Measurements from ENCODE around the gene PTPRH. TPM values are rescaled to one million over a fixed set of nuclear protein-coding genes. Genes with fewer than 3 reads are reported as not detected.
A peak's percentile ranks its signal among the peaks of the same experiment; 100 is the strongest.

The PTPRH gene
- not detected for total RNA-seq

- DNase-seq = no peak
- Mint-ChIP-seq H3K27me3 (peaks cover 33% of the 10 kb centered on the region), H3K4me1 (ENCODE audit: low read depth) (peaks cover 2% of the 10 kb centered on the region), H3K4me3 (no peak within 1 kb of the TSS), H3K27ac (no peak within 1 kb of the TSS), H3K9me3 (peaks cover 6% of the 10 kb centered on the region), H3K36me3 (peaks cover 3% of the 10 kb centered on the region)
- intact Hi-C loops (cut with micrococcal nuclease) = no loop called here
- ChIA-PET POLR2A (interaction anchor here (0.6 kb wide), 1 partner anchor 24 kb away, joined by 3 read pairs; no protein-coding TSS in a partner anchor), CTCF (interaction anchor here (0.6 kb wide), 1 partner anchor 76 kb away, joined by 3 read pairs; no protein-coding TSS in a partner anchor)
These were observed at the start of gene PTPRH for GRCh38 chr19:55208880-55209692. TSS of gene PTPRH (minus strand) at chr19:55209501. CDS start at chr19:55209433, 68 bp downstream.

DNA sequence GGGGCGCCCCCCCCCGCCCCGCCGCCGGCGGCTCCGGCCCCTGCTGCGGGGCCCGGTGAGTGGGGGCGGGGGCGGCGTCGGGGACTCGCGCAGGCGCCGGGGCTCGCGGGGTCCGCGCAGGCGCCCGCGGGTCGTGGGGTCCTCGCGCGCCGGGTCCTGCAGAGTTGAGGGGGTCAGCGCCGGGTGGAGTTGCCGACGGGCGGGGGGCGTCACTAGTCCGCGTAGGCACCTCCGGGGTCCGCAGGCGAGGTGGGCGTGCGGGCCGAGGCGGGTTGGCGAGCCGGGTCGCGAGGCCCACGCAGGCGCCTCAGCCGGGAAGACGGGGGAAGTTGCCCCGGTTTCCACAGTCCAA is 49.2 kb upstream of the PTPRH start:
- intact Hi-C loops (cut with micrococcal nuclease) = loop anchor here (2.0 to 10.0 kb wide), 6 partner anchors 34 to 384 kb away; partner anchors contain the start of genes PPP1R12C, ZNF580, ZNF581 and ZNF628
- peak; percentile 49 for DNase-seq
- Mint-ChIP-seq H3K27me3 (no peaks in the 10 kb centered on the region), H3K4me1 (ENCODE audit: low read depth) (peaks cover 36% of the 10 kb centered on the region), H3K36me3 (peaks cover 36% of the 10 kb centered on the region), H3K9me3 (no peaks in the 10 kb centered on the region), H3K27ac (peak overlapping the region; percentile 98), H3K4me3 (peak overlapping the region; percentile 83)
- POLR2A ChIA-PET = interaction anchor here (1.0 to 3.4 kb wide), 6 partner anchors 7 to 374 kb away, joined by 4 to 20 read pairs (median 10); partner anchors contain the start of genes HSPBP1, KMT5C, TMEM238 and UBE2S
- CTCF ChIA-PET = interaction anchor here (1.1 to 1.8 kb wide), 3 partner anchors 43 to 366 kb away, joined by 3 to 14 read pairs (median 3); partner anchors contain the start of gene ZNF784

DNA sequence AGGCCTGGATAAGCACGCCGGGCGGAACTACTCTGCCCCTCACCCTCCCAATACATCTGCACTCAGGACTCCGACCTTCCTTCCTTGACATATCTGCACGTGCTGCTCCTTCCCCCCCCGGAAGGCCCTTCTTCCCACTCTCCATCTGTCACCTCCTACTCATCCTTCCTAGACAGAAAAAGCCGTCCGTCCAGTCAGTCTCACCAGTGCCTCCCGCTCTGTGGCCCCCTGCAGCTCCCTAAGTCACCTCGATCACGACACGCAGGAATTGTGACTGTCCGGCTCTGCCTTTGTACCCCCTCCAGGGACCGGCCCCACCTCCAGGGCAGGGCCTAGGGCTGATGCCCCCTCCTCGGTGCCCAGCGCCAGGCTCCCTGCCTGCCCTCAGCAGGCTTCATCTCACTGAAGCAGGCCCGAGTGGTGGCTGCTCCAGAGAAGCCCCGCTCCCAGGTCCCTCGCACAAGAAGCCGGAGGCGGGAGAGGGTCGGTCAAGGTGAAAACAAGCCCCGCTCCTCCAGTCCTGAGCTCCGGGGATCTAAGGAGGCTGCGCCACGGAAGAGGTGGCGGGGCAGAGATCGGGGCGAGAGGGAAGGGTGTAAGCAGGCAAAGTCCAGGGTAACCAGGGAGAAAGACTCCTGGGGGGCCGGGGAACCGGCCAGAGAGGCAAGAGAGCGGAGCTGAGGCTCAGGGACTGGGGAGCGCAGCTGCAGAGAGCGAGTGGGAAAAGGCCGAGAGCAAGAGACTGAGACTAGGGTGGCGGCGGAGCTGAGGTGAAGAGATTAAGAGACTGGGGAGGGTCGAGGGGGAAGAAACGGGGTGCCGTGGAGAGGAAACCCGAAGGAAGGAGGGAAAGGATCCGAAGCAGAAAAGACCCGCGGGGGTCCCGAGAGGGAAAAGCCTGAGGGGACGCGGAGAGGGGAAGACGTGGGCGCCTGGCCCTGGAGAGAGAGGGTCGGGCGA is 48.4 kb upstream of the PTPRH start:
- peak; percentile 53 for DNase-seq
- H3K4me3 Mint-ChIP-seq = peak overlapping the region; percentile 93
- H3K9me3 Mint-ChIP-seq = no peaks in the 10 kb centered on the region
- peaks cover 43% of the 10 kb centered on the region for H3K4me1 Mint-ChIP-seq (ENCODE audit: low read depth)
- no peaks in the 10 kb centered on the region for H3K27me3 Mint-ChIP-seq
- H3K27ac Mint-ChIP-seq = peak overlapping the region; percentile 98
- H3K36me3 Mint-ChIP-seq = peaks cover 37% of the 10 kb centered on the region
- POLR2A ChIA-PET = interaction anchor here (0.7 to 3.4 kb wide), 3 partner anchors 81 to 168 kb away, joined by 3 to 20 read pairs (median 12); partner anchors contain the start of genes KMT5C and TMEM238
- intact Hi-C loops (cut with micrococcal nuclease) = loop anchor here (2.0 to 10.0 kb wide), 6 partner anchors 35 to 385 kb away; partner anchors contain the start of genes PPP1R12C, ZNF580, ZNF581 and ZNF628
- CTCF ChIA-PET = interaction anchor here (1.0 kb wide), 1 partner anchor 126 kb away, joined by 3 read pairs; the partner anchor contains the start of gene TMEM238

DNA sequence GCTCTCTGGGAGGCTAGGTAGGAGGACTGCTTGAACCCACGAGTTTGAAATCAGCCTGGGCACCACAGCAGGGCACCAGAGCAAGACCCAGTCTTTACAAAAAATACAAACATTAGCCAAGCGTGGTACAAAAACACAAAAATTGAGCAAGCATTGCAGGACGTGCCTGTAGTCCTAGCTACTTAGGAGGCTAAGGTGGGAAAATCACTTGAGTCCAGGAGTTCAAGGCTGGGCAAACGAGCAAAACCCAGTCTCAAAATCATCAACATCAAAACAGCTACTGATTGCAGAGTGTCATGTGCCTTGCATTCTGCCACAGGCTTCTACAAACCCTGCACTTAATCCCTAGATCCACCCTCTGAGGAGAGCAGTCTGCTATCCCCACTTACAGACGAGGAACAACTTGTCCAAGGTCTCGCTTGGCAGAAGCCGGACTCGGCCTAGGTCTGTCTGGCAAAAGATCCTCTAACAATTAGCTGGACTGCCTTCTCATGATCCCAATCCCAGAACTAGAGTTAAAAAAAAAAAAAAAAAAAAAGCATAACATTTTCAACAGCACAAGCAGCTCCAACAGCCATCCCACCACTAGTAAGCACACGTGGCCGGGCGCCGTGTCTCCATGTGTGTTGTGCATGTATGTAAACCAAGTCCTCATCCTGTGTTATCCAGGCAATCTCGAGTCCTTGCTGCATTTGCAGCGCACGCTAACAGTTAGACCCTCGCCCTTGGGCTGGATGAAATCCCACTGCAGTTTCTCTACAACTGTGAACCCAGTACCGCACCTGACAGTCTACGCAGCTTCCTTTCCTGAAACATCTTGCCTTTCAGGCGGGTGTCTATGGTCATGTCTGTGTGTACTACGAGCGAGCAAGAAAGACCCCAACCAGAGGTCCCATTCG is 47.5 kb upstream of the PTPRH start:
- peak; percentile 32 for DNase-seq
- no peaks in the 10 kb centered on the region for H3K9me3 Mint-ChIP-seq
- ChIA-PET CTCF (interaction anchor here (0.8 to 2.6 kb wide), 5 partner anchors 44 to 376 kb away, joined by 3 to 9 read pairs (median 4); partner anchors contain the start of genes KMT5C and TMEM238), POLR2A (interaction anchor here (0.6 to 3.9 kb wide), 5 partner anchors 9 to 127 kb away, joined by 3 to 20 read pairs (median 12); partner anchors contain the start of genes HSPBP1, KMT5C and TMEM238)
- no peaks in the 10 kb centered on the region for H3K27me3 Mint-ChIP-seq
- peak overlapping the region; percentile 98 for H3K27ac Mint-ChIP-seq
- peaks cover 50% of the 10 kb centered on the region for H3K4me1 Mint-ChIP-seq (ENCODE audit: low read depth)
- intact Hi-C loops (cut with micrococcal nuclease) = loop anchor here (5.0 to 10.0 kb wide), 3 partner anchors 35 to 385 kb away; partner anchors contain the start of genes ZNF580 and ZNF581
- H3K4me3 Mint-ChIP-seq = peak overlapping the region; percentile 93
- peaks cover 33% of the 10 kb centered on the region for H3K36me3 Mint-ChIP-seq

DNA sequence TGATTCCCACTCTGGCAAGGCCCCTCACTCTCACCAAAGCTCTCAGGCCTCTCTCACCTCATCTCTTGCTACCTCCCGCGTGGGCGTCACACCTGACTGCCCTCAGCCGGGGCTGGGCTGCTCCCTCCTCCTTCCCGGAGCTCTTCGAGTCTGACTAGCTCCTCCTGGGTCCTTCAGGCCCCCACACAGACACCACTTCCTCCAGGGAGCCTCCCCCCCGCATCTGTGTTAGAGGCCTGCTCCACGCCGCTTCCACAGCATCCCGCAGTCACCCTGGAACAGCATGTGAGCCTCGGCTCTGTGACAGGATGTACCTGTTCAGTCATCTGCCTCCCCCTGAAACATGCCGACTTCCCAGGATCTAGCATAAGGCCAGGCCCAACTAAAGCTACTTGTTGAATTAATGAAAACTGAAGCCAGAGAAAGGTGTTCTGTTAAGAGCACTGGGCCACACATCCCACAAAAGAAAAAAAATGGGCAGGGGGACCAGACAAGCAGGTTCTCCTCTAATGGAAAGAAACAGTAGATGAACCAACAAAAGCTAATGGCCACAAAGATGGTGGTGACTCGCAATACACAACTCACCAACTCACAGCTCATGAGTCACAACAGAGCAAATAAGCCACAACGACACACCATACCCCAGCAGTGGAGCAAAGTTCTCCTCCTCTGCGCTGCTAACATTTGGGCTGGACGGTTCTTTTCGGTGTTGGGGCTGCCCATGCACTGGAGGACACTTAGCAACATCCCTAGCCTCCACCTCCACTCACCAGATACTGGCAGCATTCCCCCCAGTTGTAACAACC is 46.5 kb upstream of the PTPRH start:
- CTCF ChIA-PET = interaction anchor here (0.8 to 2.6 kb wide), 8 partner anchors 44 to 397 kb away, joined by 3 to 9 read pairs (median 4); partner anchors contain the start of genes KMT5C and ZNF628
- peaks cover 41% of the 10 kb centered on the region for H3K36me3 Mint-ChIP-seq
- no peaks in the 10 kb centered on the region for H3K9me3 Mint-ChIP-seq
- no peaks in the 10 kb centered on the region for H3K27me3 Mint-ChIP-seq
- POLR2A ChIA-PET = interaction anchor here (0.6 to 3.9 kb wide), 9 partner anchors 24 to 886 kb away, joined by 3 to 20 read pairs (median 5); partner anchors contain the start of genes HSPBP1, KMT5C, RPL28 and TMEM238
- DNase-seq = peak; percentile 80
- peak overlapping the region; percentile 98 for H3K27ac Mint-ChIP-seq
- intact Hi-C loops (cut with micrococcal nuclease) = loop anchor here (5.0 to 10.0 kb wide), 3 partner anchors 36 to 386 kb away; partner anchors contain the start of genes ZNF580 and ZNF581
- peaks cover 60% of the 10 kb centered on the region for H3K4me1 Mint-ChIP-seq (ENCODE audit: low read depth)
- peak overlapping the region; percentile 93 for H3K4me3 Mint-ChIP-seq

- CTCF ChIA-PET = interaction anchor here (0.9 to 2.6 kb wide), 6 partner anchors 47 to 399 kb away, joined by 3 to 9 read pairs (median 3); partner anchors contain the start of gene KMT5C
- H3K27ac Mint-ChIP-seq = peak overlapping the region; percentile 98
- no peak for DNase-seq
- POLR2A ChIA-PET = interaction anchor here (1.1 to 3.9 kb wide), 4 partner anchors 25 to 153 kb away, joined by 3 to 18 read pairs (median 10); partner anchors contain the start of genes HSPBP1, RPL28 and UBE2S
- H3K4me1 Mint-ChIP-seq (ENCODE audit: low read depth) = peaks cover 57% of the 10 kb centered on the region
- peaks cover 44% of the 10 kb centered on the region for H3K36me3 Mint-ChIP-seq
- no peaks in the 10 kb centered on the region for H3K9me3 Mint-ChIP-seq
- peak overlapping the region; percentile 93 for H3K4me3 Mint-ChIP-seq
- no peaks in the 10 kb centered on the region for H3K27me3 Mint-ChIP-seq
- intact Hi-C loops (cut with micrococcal nuclease) = loop anchor here (10.0 kb wide), 1 partner anchor 80 kb away; no protein-coding TSS in a partner anchor
These were observed 45.3 kb upstream of the PTPRH start for GRCh38 chr19:55254625-55254977.

DNA sequence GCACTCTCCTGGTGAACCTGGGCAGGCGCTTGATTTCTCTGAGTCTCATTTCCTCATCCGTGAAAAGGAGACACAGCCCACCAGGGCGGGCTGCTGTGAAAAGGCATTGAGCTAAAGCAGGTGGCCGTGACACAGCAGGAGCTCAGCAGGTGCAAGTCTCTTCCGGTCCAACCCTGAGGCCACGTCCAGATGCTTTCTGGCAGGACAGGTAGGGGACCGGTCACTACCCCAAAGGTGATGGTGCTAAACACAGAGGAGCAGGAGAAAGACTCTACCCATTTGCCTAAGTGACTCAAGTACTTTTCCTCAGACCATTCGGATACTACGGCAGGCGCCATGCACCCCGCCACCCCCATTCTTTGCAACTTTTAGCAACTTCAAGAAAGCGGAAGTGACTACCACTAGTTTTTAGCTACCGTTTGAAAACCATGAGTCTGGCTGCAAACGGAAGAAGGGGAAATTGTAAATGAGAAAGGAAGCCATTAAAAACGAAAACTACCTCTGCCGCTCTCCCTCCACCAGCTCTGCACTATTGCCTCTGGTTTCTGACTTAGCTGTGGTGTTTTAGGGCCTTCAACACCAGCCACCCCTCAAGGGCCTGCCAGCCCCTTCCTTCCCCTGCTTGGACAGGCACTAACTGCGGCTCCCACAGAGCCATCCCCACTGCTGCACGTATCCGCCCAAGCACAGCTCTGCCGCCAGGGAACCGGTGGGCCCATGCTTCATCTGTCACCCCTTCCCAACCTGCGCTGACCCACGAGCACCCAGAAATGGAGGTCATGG is 44.7 kb upstream of the PTPRH start:
- peak overlapping the region; percentile 93 for H3K4me3 Mint-ChIP-seq
- peaks cover 55% of the 10 kb centered on the region for H3K4me1 Mint-ChIP-seq (ENCODE audit: low read depth)
- POLR2A ChIA-PET = interaction anchor here (0.6 to 3.9 kb wide), 7 partner anchors 26 to 389 kb away, joined by 3 to 18 read pairs (median 5); partner anchors contain the start of genes HSPBP1, KMT5C, RPL28 and TMEM238
- peaks cover 44% of the 10 kb centered on the region for H3K36me3 Mint-ChIP-seq
- CTCF ChIA-PET = interaction anchor here (0.6 to 2.6 kb wide), 4 partner anchors 48 to 401 kb away, joined by 3 to 9 read pairs (median 4); partner anchors contain the start of genes KMT5C and U2AF2
- intact Hi-C loops (cut with micrococcal nuclease) = loop anchor here (10.0 kb wide), 1 partner anchor 79 kb away; no protein-coding TSS in a partner anchor
- DNase-seq = peak; percentile 79
- H3K27ac Mint-ChIP-seq = peak overlapping the region; percentile 98
- H3K9me3 Mint-ChIP-seq = no peaks in the 10 kb centered on the region
- H3K27me3 Mint-ChIP-seq = no peaks in the 10 kb centered on the region

- ChIA-PET POLR2A (interaction anchor here (0.8 to 3.9 kb wide), 6 partner anchors 27 to 154 kb away, joined by 3 to 18 read pairs (median 4); partner anchors contain the start of genes HSPBP1, KMT5C, TMEM238 and UBE2S), CTCF (interaction anchor here (1.2 kb wide), 1 partner anchor 130 kb away, joined by 3 read pairs; no protein-coding TSS in a partner anchor)
- DNase-seq = no peak
These were observed 43.7 kb upstream of the PTPRH start for GRCh38 chr19:55252760-55253663.

More at GRCh38 chr19:55252760-55253663, 43.7 kb upstream of the PTPRH start:
- peaks cover 64% of the 10 kb centered on the region for H3K4me1 Mint-ChIP-seq (ENCODE audit: low read depth)
- no peaks in the 10 kb centered on the region for H3K27me3 Mint-ChIP-seq
- no peaks in the 10 kb centered on the region for H3K9me3 Mint-ChIP-seq
- H3K36me3 Mint-ChIP-seq = peaks cover 46% of the 10 kb centered on the region
- H3K27ac Mint-ChIP-seq = peak overlapping the region; percentile 98
- H3K4me3 Mint-ChIP-seq = peak overlapping the region; percentile 93
- intact Hi-C loops (cut with micrococcal nuclease) = loop anchor here (10.0 kb wide), 1 partner anchor 78 kb away; no protein-coding TSS in a partner anchor

Measured in activated CD4-positive, alpha-beta memory T cell treated with anti-CD3 and anti-CD28 coated beads for 36 hours (primary cell).